GM21619 (cell line): ENCODE measurements around the gene CAPN13.

Source experiments
- ATAC-seq: cut with Tn5 transposase; IDR thresholded peaks from one replicate; pipeline ENCODE4 v1.9.1; 2021; ENCODE audit not compliant: unreplicated experiment

Gene CAPN13

DNA sequence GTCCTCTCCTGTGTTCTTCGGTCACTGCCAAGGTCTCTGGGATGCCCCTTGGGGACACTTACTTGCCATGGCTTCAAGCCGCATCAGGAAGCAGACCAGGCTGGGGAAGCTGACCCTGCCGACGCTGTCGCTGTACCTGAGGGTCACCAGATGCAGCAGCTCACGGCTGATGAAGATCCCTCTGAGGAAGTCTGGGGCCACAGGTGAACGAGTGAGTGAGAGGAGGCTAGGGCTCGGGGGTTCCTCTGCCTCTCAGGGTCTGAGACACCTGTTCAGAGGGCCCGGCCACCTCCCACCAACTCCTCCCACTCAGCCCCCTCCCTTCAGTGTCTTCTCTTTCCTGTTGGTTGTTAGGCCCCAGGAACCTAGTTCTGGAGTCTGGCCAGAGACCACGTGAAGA is 74.9 kb downstream of the CAPN13 start:
- ATAC-seq, result no peak

DNA sequence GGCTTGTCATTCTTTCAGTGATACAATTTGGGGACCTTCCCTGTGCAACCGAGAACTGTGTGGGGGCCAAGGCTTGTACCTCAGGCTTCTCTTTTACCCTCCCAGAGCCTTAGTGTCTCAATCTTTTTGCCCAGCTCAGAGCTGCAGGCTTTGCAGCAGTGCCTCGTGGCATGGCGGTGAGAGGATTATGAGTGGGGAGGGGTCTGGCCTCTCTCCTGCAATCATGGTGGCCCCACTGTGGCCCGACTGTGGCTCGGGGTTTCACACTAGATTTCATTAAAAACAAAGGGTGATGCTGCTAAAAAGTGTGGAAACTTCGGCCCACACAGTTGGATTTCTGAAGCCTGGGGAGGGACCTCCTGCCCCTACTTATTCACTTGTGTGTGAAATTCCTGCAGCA is 75.5 kb downstream of the CAPN13 start:
- no peak for ATAC-seq

DNA sequence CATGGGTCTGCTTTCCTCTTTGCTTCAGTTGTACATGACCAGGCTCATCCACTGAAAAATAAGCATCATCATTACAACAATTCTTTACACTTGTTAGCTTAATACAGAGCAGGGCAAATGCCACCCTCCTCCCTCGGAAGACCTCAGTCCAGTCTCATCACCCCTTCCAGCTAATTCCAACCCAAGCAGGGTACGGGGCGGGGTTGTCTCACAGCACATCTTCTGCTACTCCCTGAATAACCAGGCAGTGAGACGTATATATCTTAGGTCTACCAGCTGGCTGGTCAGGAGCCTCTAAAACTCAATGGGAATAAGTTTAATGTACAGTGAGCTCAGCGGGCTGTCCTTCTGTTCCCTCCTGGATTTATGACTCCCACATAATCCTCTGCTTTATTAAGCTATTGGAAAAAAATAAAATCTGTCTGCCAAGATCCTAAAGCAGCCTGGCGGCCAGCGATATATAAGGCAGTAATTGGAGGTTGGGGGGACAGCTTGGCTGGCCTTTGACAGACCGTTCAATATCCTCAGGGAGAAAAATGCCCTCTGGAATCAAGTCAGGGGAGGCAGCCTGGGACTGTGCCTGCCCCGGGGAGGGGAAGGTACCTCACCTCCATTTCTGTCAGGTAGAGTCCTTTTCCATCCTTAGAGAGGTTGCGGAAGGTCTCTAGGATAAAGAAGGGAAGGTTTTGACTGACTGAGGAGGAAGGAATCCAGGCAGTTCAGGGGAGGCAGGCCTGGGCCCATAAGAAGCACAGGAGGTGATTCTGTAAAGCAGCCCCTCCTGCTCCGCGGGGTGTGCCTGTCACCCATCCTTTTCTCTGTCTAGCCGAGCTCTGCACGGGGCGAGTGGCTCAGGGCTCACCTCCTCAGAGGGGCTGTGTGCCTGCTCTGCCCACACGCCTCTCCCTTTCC is 76.3 kb downstream of the CAPN13 start:
- no peak for ATAC-seq

DNA sequence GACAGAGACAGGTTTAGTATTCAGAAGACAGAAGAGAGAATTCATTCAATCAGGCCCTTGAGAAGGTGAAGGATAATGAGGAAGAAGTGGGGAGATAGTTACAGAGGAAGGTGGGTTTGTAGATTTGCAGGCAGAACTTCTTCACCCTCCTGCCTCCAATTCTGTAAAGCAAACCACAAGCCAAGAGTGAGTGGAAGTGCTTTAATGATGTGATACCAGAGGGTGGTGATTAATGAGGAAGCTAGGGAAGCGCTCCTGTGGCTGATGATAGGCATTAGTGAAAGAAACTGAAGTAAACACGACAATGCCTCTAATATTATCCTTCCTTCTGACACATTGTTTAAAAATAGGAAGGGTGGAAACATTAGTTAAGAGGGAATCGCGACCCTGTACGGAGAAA is 78.2 kb downstream of the CAPN13 start:
- no peak for ATAC-seq

DNA sequence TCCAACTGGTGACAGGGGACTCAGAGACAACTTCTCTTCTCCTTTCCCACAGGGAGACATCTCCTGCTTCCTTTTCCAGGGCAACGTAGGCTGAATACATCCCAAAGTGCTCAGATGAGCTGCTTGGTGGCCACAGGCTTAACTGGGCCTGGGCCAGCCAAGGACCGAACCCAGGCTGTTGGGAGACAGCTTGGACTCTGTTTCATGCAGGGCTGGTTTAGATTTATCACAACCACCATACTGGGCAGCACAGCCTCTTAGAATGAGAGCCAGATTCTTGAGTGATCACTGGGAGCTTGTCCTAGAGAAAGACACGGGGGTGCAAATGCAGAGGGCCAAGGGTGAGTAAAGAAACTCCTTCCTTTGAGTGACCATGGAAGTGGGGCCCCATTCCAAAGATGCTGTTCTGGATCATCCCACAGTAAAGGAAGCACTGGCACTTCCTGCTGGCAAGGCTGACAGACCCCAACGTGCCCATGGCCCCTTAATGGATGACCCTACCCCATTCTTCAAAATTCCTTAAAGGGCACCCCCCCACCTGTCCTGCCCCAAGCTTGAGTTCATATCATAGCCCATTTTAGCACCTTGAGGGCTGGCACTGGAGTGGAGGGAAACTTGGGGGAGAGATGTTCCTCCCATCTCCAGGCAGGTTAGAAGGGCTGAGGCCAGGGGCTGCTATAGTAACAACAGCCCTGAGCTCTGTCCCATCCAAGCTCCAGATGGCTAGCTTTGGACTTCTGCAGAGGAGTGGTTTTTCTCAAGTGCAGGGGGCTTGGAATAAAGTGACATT is 84.1 kb downstream of the CAPN13 start:
- no peak for ATAC-seq

- no peak for ATAC-seq
These were observed 85.3 kb downstream of the CAPN13 start for GRCh38 chr2:30721668-30722647.

DNA sequence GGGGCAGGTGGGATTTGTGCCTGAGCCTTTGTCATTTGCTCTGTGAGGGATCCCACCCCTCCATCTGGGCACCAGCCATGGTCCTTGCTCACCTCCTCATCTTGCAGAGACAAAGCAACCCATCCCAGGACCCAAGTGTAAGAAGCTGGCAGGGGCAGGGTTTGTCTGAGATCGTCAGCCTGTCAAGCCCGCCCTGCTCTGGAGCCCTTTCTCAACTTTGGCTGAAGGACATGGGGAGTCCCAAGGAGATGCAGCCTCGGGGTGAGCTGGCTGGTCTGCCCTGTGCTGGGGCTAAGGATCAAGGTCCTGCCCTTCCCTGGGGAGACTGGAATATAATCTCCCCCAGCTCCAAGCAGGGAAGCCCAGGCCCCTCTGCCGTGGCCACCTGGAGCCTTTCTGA is 86.0 kb downstream of the CAPN13 start:
- ATAC-seq, result no peak

GRCh38 chr2:30717081-30717650 is 90.1 kb downstream of the CAPN13 start:
- ATAC-seq, result no peak

DNA sequence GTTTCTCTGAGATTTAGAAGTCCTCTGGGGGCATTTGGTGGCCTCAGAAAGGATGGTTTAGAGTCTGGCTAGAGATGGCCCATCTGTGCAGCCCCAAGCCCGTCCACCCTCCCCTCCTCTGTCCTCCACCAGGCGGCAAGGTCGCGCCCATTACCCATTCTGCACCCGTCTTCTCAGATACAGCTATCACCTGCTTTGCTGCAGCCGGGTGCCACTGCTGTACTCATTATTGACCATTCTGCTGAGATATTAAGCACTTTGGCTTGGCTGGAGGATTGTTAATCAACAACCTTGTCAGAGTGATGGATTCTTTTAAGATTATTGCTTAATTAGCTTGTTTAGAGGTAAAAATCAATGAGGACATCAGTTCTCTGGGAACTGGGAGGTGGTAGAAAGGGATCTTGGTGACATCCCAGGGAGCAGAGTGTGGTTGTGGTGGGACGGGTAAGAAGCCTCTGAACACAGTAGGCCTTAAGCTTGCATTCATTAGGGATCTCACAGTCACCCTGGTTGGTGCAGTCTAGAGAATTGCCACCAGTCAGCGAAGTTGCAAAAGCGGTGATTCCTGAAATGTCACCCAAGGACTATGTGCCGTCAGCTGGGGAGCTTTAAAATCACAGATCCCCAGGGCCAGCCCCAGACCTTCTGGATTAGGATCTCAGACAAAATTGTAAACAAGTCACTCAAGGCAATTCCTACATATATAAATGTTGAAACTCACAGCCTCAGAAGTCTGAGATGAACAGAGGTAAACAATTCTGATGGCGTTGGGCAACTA is 90.9 kb downstream of the CAPN13 start:
- no peak for ATAC-seq

DNA sequence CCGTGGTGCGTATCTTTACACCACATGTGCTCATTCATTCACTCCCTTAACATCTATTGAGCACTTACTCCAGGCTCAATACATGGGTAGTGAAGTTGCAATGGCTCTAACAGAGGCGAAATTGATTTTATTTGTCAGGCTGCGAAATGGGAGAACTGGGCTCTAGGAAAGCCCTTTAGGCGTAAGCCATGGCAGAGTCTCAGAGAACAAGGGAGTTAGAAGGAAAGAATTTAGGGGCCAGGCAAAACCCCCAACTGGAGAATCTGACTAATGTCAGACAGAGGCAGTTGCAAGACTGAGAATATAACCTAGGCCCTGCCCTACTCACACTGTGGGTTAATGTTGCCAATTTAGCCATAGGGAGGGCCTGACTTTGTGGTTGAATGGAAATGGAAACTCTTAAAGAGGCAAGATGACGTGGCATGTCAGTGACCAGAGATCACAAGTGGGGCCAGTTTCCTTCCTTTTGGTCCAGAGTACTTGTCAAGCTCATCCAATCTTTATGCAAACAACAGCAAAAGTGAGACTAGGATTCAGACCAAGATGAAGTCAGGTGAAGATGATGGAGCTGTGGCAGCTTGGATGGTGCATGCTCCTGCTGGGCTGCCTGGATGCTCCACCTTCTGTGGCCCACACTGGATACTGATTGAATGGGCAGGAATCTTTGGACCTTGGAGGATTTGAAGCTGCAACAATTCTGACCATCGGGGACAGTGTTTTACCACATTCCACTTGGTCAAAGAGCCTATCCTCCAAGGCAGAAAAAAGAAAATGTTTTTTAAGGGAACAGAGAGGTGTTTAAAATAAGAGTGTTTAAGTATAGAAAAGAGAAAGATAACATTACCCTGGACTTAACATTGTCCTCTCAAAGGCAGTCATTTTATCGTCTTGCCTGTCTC is 92.2 kb downstream of the CAPN13 start:
- no peak for ATAC-seq

GRCh38 chr2:30713698-30714097 is 93.5 kb downstream of the CAPN13 start:
- ATAC-seq, result no peak

DNA sequence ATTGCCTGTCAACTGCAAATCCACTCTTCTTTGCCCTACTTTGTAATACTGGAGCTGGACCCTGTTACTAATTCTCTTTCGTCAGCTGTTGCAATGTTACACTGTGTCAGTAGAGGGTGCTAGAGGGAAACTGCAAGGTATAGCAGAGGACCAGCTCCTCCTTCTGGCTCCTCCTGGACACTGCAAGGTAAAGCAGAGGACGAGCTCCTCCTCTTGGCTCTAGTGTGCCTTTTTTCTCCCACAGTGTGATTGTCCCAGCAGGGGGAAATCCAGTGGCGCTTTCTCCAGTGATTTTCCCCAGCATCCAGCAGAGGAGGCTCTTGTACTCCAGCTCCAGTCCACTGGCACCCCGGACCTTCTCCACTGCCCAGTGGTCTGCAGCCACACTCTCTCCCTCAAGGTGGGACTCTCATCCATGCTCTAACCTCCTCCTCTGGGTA is 95.6 kb downstream of the CAPN13 start:
- ATAC-seq, result peak; percentile 81

DNA sequence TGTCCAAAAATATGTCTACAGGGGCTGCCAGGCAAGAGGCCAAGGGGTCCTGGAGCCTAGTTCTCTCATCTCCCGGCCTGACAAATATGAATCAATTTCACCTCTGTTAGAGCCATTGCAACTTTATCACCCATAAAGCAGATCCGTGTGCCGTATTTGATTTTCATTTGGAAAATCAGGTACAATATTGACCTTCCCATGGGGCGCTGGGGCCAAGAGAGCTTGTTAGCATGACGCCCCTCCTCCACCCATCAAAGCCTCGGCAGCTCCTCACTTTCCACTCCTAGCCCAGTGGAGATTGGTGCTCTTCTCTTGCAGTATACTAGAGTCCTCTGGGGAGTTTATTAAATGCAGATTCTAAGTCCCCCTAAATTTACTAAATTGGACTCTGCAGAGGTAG is 96.8 kb downstream of the CAPN13 start:
- no peak for ATAC-seq

GRCh38 chr2:30710016-30710415 is 97.2 kb downstream of the CAPN13 start:
- no peak for ATAC-seq

DNA sequence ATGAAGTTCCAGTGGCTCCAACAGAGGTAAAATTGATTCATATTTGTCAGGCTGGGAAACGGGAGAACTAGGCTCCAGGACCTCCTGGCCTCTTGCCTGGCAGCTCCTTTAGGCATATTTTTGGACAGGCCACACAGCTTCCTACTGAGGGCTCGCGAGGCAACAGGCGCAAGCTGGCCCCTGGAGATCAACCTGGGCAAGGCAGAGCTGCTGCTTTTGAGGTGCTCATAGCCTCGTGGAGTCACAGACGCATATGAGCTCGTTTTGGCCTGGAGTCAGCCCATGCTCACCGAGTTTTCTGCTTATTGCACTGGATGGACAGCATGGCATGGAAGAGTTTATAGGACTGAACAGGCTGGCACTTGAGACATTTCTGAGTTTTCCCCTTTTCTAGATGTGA is 97.7 kb downstream of the CAPN13 start:
- ATAC-seq, result no peak

- ATAC-seq, result no peak
These were observed 98.6 kb downstream of the CAPN13 start for GRCh38 chr2:30708491-30709290.

- no peak for ATAC-seq
These were observed 99.8 kb downstream of the CAPN13 start for GRCh38 chr2:30707304-30707903.
